B cell (primary cell): ENCODE measurements around the gene MRGPRX3. TPM values are rescaled to one million over a fixed set of nuclear protein-coding genes. Genes with fewer than 3 reads are reported as not detected.

ENCODE experiments used
- ATAC-seq: fragments of 200-7000 bp; cut with Tn5 transposase; one replicate; pipeline ENCODE4 v1.10.0; 2021; ENCODE audit warnings: low read depth, mild to moderate bottlenecking, moderate number of reproducible peaks, moderate library complexity
- CTCF ChIA-PET: fragments of 350-600 bp; sonication (Branson Sonifier 250); formaldehyde crosslinking; loops from one replicate; lab custom pipeline; 2021; ENCODE audit warnings: antibody characterized with exemption, inconsistent platforms; lab: Charles Lee
- POLR2A ChIA-PET: fragments of 350-600 bp; sonication (Branson Sonifier 250); formaldehyde crosslinking; loops from one replicate; lab custom pipeline; 2021; ENCODE audit warnings: antibody characterized with exemption; lab: Charles Lee
- DNase-seq: peaks from one replicate; pipeline ENCODE4 v3.0.0; 2013
- H2AFZ ChIP-seq: 2 replicates; pipeline ENCODE4 v1.6.1; 2012; ENCODE audit warnings: mild to moderate bottlenecking, low read depth, low read length; ENCODE audit not compliant: insufficient read depth, poor library complexity, severe bottlenecking
- H3K27ac ChIP-seq, 2 donors: 1 replicate in 1 of 2; 2 replicates in 1 of 2; pipeline ENCODE4 v1.5.1; 2012 to 2013; ENCODE audit warnings: low read length in 2 of 2, mild to moderate bottlenecking in 2 of 2, moderate library complexity in 1 of 2
- H3K27me3 ChIP-seq, 4 experiments: fragments of 200-600 bp in 1 of 4; sonication (generic) in 1 of 4; replicated peaks in 1 of 4; 1 replicate in 2 of 4; 2 replicates in 2 of 4; pipeline versions ENCODE4 v1.6.1 to v1.7.0; 2013 to 2016; ENCODE audit warnings: low read length in 3 of 4, mild to moderate bottlenecking in 2 of 4, mixed read lengths in 1 of 4, moderate library complexity in 1 of 4; ENCODE audit not compliant: insufficient read depth in 4 of 4, control insufficient read depth in 3 of 4; ENCODE audit errors: control extremely low read depth in 1 of 4
- H3K36me3 ChIP-seq, 2 experiments: replicated peaks in 1 of 2; 1 replicate in 1 of 2; 2 replicates in 1 of 2; pipeline versions ENCODE4 v1.6.1 to v1.7.1; 2013; ENCODE audit warnings: low read length in 1 of 2; ENCODE audit not compliant: insufficient read depth in 2 of 2, control insufficient read depth in 1 of 2; ENCODE audit errors: control extremely low read depth in 1 of 2, extremely low read depth in 1 of 2
- H3K4me1 ChIP-seq, 2 donors: fragments of 200-600 bp in 1 of 2; sonication (generic) in 1 of 2; 1 replicate in 1 of 2; 2 replicates in 1 of 2; pipeline versions ENCODE4 v1.5.1 to v1.6.1; 2013 to 2017; ENCODE audit warnings: low read length in 2 of 2; ENCODE audit not compliant: control insufficient read depth in 2 of 2, insufficient read depth in 2 of 2
- H3K4me2 ChIP-seq: replicated peaks from 2 replicates; pipeline ENCODE3; 2012; ENCODE audit warnings: mild to moderate bottlenecking, low read depth, low read length; ENCODE audit not compliant: poor library complexity, severe bottlenecking
- H3K4me3 ChIP-seq, 5 experiments: fragments of 200-600 bp in 1 of 5; sonication (generic) in 1 of 5; 1 replicate in 3 of 5; 2 replicates in 2 of 5; pipeline versions ENCODE4 v1.5.1 to v1.7.0; 2011 to 2016; ENCODE audit warnings: low read length in 4 of 5, mild to moderate bottlenecking in 4 of 5, low read depth in 2 of 5, control low read depth in 1 of 5, moderate library complexity in 1 of 5; ENCODE audit not compliant: insufficient read depth in 1 of 5; ENCODE audit errors: control extremely low read depth in 1 of 5, extremely low read depth in 1 of 5
- H3K79me2 ChIP-seq: fragments of 200-600 bp; sonication (generic); one replicate; pipeline ENCODE4 v1.6.0; 2016; ENCODE audit warnings: low read length; ENCODE audit not compliant: control insufficient read depth, insufficient read depth
- H3K9ac ChIP-seq: fragments of 200-600 bp; sonication (generic); 2 replicates; pipeline ENCODE4 v1.6.1; 2017; ENCODE audit warnings: mild to moderate bottlenecking, low read length, moderate library complexity
- H3K9me3 ChIP-seq, 3 donors: one replicate each; pipeline versions ENCODE4 v1.6.1 to v1.7.1; 2013; ENCODE audit warnings: low read length in 2 of 3; ENCODE audit not compliant: control insufficient read depth in 2 of 3, insufficient read depth in 1 of 3; ENCODE audit errors: control extremely low read depth in 1 of 3
- H4K20me1 ChIP-seq: 2 replicates; pipeline ENCODE4 v1.6.0; 2012; ENCODE audit warnings: mild to moderate bottlenecking, low read length; ENCODE audit not compliant: insufficient read depth, control insufficient read depth, poor library complexity, severe bottlenecking
- H3K27ac Mint-ChIP-seq: one replicate; pipeline ENCODE4 v1.8.0; 2021; ENCODE audit warnings: mixed read lengths
- H3K27me3 Mint-ChIP-seq: one replicate; pipeline ENCODE4 v1.8.0; 2021; ENCODE audit warnings: mixed read lengths
- H3K4me1 Mint-ChIP-seq: one replicate; pipeline ENCODE4 v1.8.0; 2021; ENCODE audit warnings: mixed read lengths
- H3K4me3 Mint-ChIP-seq: one replicate; pipeline ENCODE4 v1.8.0; 2021; ENCODE audit warnings: mixed read lengths
- H3K9me3 Mint-ChIP-seq: one replicate; pipeline ENCODE4 v1.8.0; 2022; ENCODE audit warnings: mixed read lengths; ENCODE audit not compliant: insufficient read depth
- CTCF ChIP-seq: fragments of 200-600 bp; IDR thresholded peaks from one replicate; pipeline ENCODE4 v1.8.0; 2022; ENCODE audit warnings: antibody characterized with exemption, mild to moderate bottlenecking
- EZH2 ChIP-seq: IDR thresholded peaks from 2 replicates; pipeline ENCODE4 v1.6.1; 2012; ENCODE audit warnings: borderline replicate concordance, low read depth, mild to moderate bottlenecking, moderate library complexity, low read length; ENCODE audit not compliant: insufficient read depth, poor library complexity, severe bottlenecking
- WGBS: methylation state at CpG from one replicate; pipeline ENCODE4 v1.1.5; 2013; ENCODE audit warnings: missing lambda C conversion rate; ENCODE audit not compliant: insufficient coverage; 5-methylcytosine and 5-hydroxymethylcytosine counted together
- intact Hi-C: fragments of 100-400 bp; cut with micrococcal nuclease; formaldehyde crosslinking; loops from one replicate; pipeline ENCODE4 v1.10.0; 2022
- polyA plus RNA-seq: library from polyadenylated mRNA; depleted of rRNA; stranded (reverse); fragments of >200 nt; gene quantifications from 2 replicates; pipeline ENCODE4 v1.2.3, GENCODE V29; 2012
- total RNA-seq, 2 donors: library from RNA; stranded (reverse); fragments of 120-200 nt in 1 of 2; gene quantifications; 1 replicate in 1 of 2; 2 replicates in 1 of 2; pipeline versions ENCODE4 v1.2.3 to v1.2.4, GENCODE V29; 2013 to 2022

MRGPRX3 gene
- total and polyA plus RNA-seq, 2 donors (not counting 1 experiment from before 2014, with no cell fraction given): not detected

GRCh38 chr11:18151581-18151980 lies 19.2 kb downstream of the MRGPRX3 start:
- Mint-ChIP-seq H3K27me3 (peaks cover 49% of the 10 kb centered on the region), H3K4me3 (no peak overlapping the region), H3K4me1 (no peaks in the 10 kb centered on the region), H3K9me3 (no peaks in the 10 kb centered on the region), H3K27ac (no peak overlapping the region)
- Histone ChIP-seq H3K27ac (no peak overlapping the region), H3K79me2 (no peaks in the 10 kb centered on the region), H4K20me1 (no peaks in the 10 kb centered on the region), H3K9ac (no peak overlapping the region), H3K4me2 (no peak overlapping the region), H3K4me3 (no peak overlapping the region), H3K27me3 (peaks cover 0 to 12% (median 0%) of the 10 kb centered on the region in 4 experiments), H3K9me3 (peaks cover 0 to 1% (median 0%) of the 10 kb centered on the region in 3 donors), H2AFZ (no peak overlapping the region), H3K4me1 (no peaks in the 10 kb centered on the region), H3K36me3 (no peaks in the 10 kb centered on the region)
- CTCF ChIA-PET: no interaction called here
- ATAC-seq (no peak), DNase-seq (no peak)
- no peak for TF ChIP-seq EZH2
- no peak for TF ChIP-seq CTCF
- POLR2A ChIA-PET: no interaction called here
- 94% methylated on average over 2 of the region's 3 CpGs for WGBS
- intact Hi-C loops: no loop called here

- POLR2A ChIA-PET: no interaction called here
- no peak overlapping the region for H3K9ac ChIP-seq
- H3K4me2 ChIP-seq: no peak overlapping the region
- H3K27me3 Mint-ChIP-seq: peaks cover 12% of the 10 kb centered on the region
- no peak overlapping the region for H3K27ac ChIP-seq
- peaks cover 2% of the 10 kb centered on the region for H3K9me3 Mint-ChIP-seq
- H3K4me1 ChIP-seq: no peaks in the 10 kb centered on the region
- WGBS: no CpG with 5 or more reads among the region's 1 CpG
- peaks cover 0 to 3% (median 0%) of the 10 kb centered on the region in 3 donors for H3K9me3 ChIP-seq
- intact Hi-C loops: no loop called here
- no peaks in the 10 kb centered on the region for H4K20me1 ChIP-seq
- no peak overlapping the region for H2AFZ ChIP-seq
- CTCF ChIA-PET: no interaction called here
- H3K4me3 Mint-ChIP-seq: no peak overlapping the region
- no peak overlapping the region for H3K27ac Mint-ChIP-seq
- ATAC-seq (no peak), DNase-seq (no peak)
- TF ChIP-seq CTCF: no peak
- no peak for TF ChIP-seq EZH2
- H3K36me3 ChIP-seq: no peaks in the 10 kb centered on the region
- H3K4me3 ChIP-seq: no peak overlapping the region
- peaks cover 4% of the 10 kb centered on the region for H3K4me1 Mint-ChIP-seq
- H3K79me2 ChIP-seq: no peaks in the 10 kb centered on the region
- peaks cover 0 to 3% (median 0%) of the 10 kb centered on the region in 4 experiments for H3K27me3 ChIP-seq
Measured at GRCh38 chr11:18168372-18168771, 36.0 kb downstream of the MRGPRX3 start.
